A549 treated with AZD9567 at 1 μM for 4 hours (cell line): ENCODE data around the gene YIPF2. TPM values are rescaled to one million over a fixed set of nuclear protein-coding genes. Genes with fewer than 3 reads are reported as not detected.

ENCODE experiments used
- total RNA-seq: library from RNA; stranded (reverse); fragments of 200-300 nt; extraction: Qiagen RNA extraction; gene quantifications from 5 replicates; pipeline ENCODE4 v1.2.3, GENCODE V29; 2022; ENCODE audit not compliant: insufficient read depth

YIPF2 gene
- 8.1 to 21.5 TPM (median 19.2 TPM) in 5 replicates for total RNA-seq

GRCh38 chr19:10928563-10929401, at the start of gene YIPF2, which contains the start of gene TIMM29:
Gene YIPF2 (minus strand): TSS chr19:10928639. CDS start chr19:10928410, 229 bp downstream.
Gene TIMM29 (plus strand): TSS chr19:10928811. CDS start chr19:10928823, 12 bp downstream.

GRCh38 chr19:10960314-10961072, 32.1 kb upstream of the YIPF2 start, which contains the start of gene SMARCA4:
Gene SMARCA4 (plus strand): TSS chr19:10961030. CDS start chr19:10984152, 23,122 bp downstream.

Other genes with a start within 250 kb of the YIPF2 start
- 34.5 to 41.7 TPM (median 37.3 TPM) in 5 replicates for gene QTRT1, start 227.2 kb downstream of the YIPF2 start, total RNA-seq
- 47.4 to 60.0 TPM (median 56.2 TPM) in 5 replicates for gene DNM2, start 210.6 kb downstream of the YIPF2 start, total RNA-seq
- 30.1 to 34.4 TPM (median 32.3 TPM) in 5 replicates for gene TMED1, start 92.4 kb downstream of the YIPF2 start, total RNA-seq
- 0.10 to 0.21 TPM (median 0.15 TPM) in 4 of 5 replicates, not detected in the other for gene C19orf38, start 80.2 kb downstream of the YIPF2 start, total RNA-seq
- 35.4 to 49.5 TPM (median 45.5 TPM) in 5 replicates for gene CARM1, start 57.1 kb downstream of the YIPF2 start, total RNA-seq
- gene TIMM29, start 172 bp upstream of the YIPF2 start, total RNA-seq: 9.3 to 20.1 TPM (median 18.5 TPM) in 5 replicates
- 9.4 to 11.6 TPM (median 10.2 TPM) in 5 replicates for gene SMARCA4, start 32.4 kb upstream of the YIPF2 start, total RNA-seq
- 16.4 to 33.1 TPM (median 26.7 TPM) in 5 replicates for gene LDLR, start 160.8 kb upstream of the YIPF2 start, total RNA-seq
- 13.8 to 31.2 TPM (median 16.8 TPM) in 5 replicates for gene SPC24, start 227.1 kb upstream of the YIPF2 start, total RNA-seq